Upper lobe of left lung (tissue), 4 donors: ENCODE data around the gene UBE3B.

Source experiments
- EP300 ChIP-seq, 4 donors: sonication (generic); formaldehyde crosslinking; IDR thresholded peaks; one replicate each; pipeline ENCODE4 v1.5.1; 2017; ENCODE audit warnings: antibody characterized with exemption in 4 of 4, control low read depth in 2 of 4
- POLR2A ChIP-seq, 4 donors: fragments of 450-650 bp; IDR thresholded peaks; one replicate each; pipeline ENCODE4 v1.5.1; 2016 to 2017; ENCODE audit warnings: antibody characterized with exemption in 4 of 4, mild to moderate bottlenecking in 2 of 4
- POLR2AphosphoS5 ChIP-seq, 2 donors: sonication (generic); formaldehyde crosslinking; IDR thresholded peaks; one replicate each; pipeline ENCODE4 v1.5.1; 2017; ENCODE audit warnings: antibody characterized with exemption in 2 of 2
- TF ChIP-seq, protein P1 (sequence below), 6 experiments: fragments of 450-650 bp in 4 of 6; fragments of 200-600 bp in 2 of 6; sonication (generic) in 2 of 6; IDR thresholded peaks; one replicate each; pipeline ENCODE4 v1.5.1; 2016 to 2019; ENCODE audit warnings: antibody characterized with exemption in 6 of 6

DNA sequence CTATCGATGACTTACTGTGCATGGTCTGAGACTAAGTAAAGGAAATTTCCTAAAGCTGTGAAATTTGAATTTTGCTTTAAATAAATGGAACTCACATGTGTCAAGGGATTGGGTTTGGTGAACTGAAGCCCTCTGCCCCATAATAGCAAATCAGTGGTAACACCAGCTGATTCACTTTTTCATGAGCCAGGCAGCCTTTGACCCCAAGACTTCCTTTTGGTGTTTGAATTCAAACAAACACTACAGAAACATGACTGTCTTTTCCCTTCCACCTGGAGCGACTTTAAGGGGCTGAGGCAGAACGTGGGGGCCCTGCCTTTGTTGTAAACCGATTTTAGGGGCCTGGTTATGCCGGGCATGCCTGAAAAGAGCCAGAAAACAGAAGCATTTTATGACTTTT is 29.2 kb upstream of the UBE3B start:
- TF ChIP-seq, protein P1, sequence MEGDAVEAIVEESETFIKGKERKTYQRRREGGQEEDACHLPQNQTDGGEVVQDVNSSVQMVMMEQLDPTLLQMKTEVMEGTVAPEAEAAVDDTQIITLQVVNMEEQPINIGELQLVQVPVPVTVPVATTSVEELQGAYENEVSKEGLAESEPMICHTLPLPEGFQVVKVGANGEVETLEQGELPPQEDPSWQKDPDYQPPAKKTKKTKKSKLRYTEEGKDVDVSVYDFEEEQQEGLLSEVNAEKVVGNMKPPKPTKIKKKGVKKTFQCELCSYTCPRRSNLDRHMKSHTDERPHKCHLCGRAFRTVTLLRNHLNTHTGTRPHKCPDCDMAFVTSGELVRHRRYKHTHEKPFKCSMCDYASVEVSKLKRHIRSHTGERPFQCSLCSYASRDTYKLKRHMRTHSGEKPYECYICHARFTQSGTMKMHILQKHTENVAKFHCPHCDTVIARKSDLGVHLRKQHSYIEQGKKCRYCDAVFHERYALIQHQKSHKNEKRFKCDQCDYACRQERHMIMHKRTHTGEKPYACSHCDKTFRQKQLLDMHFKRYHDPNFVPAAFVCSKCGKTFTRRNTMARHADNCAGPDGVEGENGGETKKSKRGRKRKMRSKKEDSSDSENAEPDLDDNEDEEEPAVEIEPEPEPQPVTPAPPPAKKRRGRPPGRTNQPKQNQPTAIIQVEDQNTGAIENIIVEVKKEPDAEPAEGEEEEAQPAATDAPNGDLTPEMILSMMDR (IDR thresholded peaks at IDR 0.05): no peak
- TF ChIP-seq POLR2A (IDR thresholded peaks at IDR 0.05): no peak
- TF ChIP-seq EP300 (IDR thresholded peaks at IDR 0.05): no peak
- no peak for TF ChIP-seq POLR2AphosphoS5 (IDR thresholded peaks at IDR 0.05)
